HEK293T (cell line): ENCODE measurements around the gene GP9.

ENCODE experiments used
- ARNT ChIP-seq: fragments of 450-650 bp; IDR thresholded peaks from 2 replicates; pipeline ENCODE4 v1.6.1; 2017; ENCODE audit warnings: mild to moderate bottlenecking
- BHLHE40 ChIP-seq: fragments of 450-650 bp; IDR thresholded peaks from 2 replicates; pipeline ENCODE4 v1.6.1; 2016; ENCODE audit warnings: mild to moderate bottlenecking, moderate library complexity, borderline replicate concordance
- ELF4 ChIP-seq: fragments of 450-650 bp; IDR thresholded peaks from 2 replicates; pipeline ENCODE4 v1.6.1; 2017; ENCODE audit warnings: antibody characterized with exemption
- FOXA1 ChIP-seq: fragments of 450-650 bp; IDR thresholded peaks from 2 replicates; pipeline ENCODE4 v1.6.1; 2016; ENCODE audit warnings: mild to moderate bottlenecking
- FOXK2 ChIP-seq: fragments of 450-650 bp; IDR thresholded peaks from 2 replicates; pipeline ENCODE4 v1.6.1; 2016; ENCODE audit warnings: mild to moderate bottlenecking
- FOXM1 ChIP-seq: fragments of 450-650 bp; IDR thresholded peaks from 2 replicates; pipeline ENCODE4 v1.6.1; 2017; ENCODE audit warnings: mild to moderate bottlenecking, borderline replicate concordance
- LEF1 ChIP-seq: fragments of 450-650 bp; IDR thresholded peaks from 2 replicates; pipeline ENCODE4 v1.6.1; 2017; ENCODE audit warnings: mild to moderate bottlenecking, borderline replicate concordance
- NFRKB ChIP-seq: fragments of 450-650 bp; IDR thresholded peaks from 2 replicates; pipeline ENCODE4 v1.6.1; 2016; ENCODE audit warnings: mild to moderate bottlenecking, moderate library complexity
- PKNOX1 ChIP-seq: fragments of 450-650 bp; IDR thresholded peaks from 2 replicates; pipeline ENCODE4 v1.6.1; 2016
- SP1 ChIP-seq: fragments of 450-650 bp; IDR thresholded peaks from 2 replicates; pipeline ENCODE4 v1.6.1; 2017
- SUZ12 ChIP-seq: fragments of 450-650 bp; IDR thresholded peaks from 2 replicates; pipeline ENCODE4 v1.6.1; 2016; ENCODE audit warnings: mild to moderate bottlenecking
- ZNF384 ChIP-seq: fragments of 450-650 bp; IDR thresholded peaks from 2 replicates; pipeline ENCODE4 v1.6.1; 2016

- no peak for TF ChIP-seq SP1
- no peak for TF ChIP-seq PKNOX1
- no peak for TF ChIP-seq FOXM1
- no peak for TF ChIP-seq LEF1
- no peak for TF ChIP-seq ZNF384
- TF ChIP-seq FOXK2, result no peak
- no peak for TF ChIP-seq BHLHE40
- TF ChIP-seq SUZ12, result no peak
- no peak for TF ChIP-seq ARNT
- TF ChIP-seq NFRKB, result no peak
- no peak for TF ChIP-seq ELF4
- TF ChIP-seq FOXA1, result no peak
Measured at GRCh38 chr3:129013491-129013891, 47.1 kb upstream of the GP9 start.
